ENCODE measurements around the gene ARRDC2.
"Not testable (repeated sequence)": the region's sequence is repeated elsewhere in the genome, so short reads cannot be mapped to it uniquely, and the experiment has no call there.

DNA sequence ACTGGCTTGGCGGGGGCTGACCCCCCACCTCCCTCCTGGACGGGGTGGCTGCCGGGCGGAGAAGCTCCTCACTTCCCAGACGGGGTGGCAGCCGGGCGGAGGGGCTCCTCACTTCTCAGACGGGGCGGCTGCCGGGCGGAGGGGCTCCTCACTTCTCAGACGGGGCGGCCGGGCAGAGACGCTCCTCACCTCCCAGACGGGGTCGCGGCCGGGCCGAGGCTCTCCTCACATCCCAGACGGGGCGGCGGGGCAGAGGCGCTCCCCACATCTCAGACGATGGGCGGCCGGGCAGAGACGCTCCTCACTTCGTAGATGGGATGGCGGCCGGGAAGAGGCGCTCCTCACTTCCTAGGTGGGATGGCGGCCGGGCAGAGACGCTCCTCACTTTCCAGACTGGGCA is 2.2 kb upstream of the ARRDC2 start:
- TF ChIP-seq, protein P1, sequence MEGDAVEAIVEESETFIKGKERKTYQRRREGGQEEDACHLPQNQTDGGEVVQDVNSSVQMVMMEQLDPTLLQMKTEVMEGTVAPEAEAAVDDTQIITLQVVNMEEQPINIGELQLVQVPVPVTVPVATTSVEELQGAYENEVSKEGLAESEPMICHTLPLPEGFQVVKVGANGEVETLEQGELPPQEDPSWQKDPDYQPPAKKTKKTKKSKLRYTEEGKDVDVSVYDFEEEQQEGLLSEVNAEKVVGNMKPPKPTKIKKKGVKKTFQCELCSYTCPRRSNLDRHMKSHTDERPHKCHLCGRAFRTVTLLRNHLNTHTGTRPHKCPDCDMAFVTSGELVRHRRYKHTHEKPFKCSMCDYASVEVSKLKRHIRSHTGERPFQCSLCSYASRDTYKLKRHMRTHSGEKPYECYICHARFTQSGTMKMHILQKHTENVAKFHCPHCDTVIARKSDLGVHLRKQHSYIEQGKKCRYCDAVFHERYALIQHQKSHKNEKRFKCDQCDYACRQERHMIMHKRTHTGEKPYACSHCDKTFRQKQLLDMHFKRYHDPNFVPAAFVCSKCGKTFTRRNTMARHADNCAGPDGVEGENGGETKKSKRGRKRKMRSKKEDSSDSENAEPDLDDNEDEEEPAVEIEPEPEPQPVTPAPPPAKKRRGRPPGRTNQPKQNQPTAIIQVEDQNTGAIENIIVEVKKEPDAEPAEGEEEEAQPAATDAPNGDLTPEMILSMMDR (IDR thresholded peaks at IDR 0.05), result not testable (repeated sequence)
- TF ChIP-seq POLR2A, EP300 (IDR thresholded peaks at IDR 0.05): not testable (repeated sequence)
